Liver (tissue), 9 donors: Measurements from ENCODE around the gene DCC. TPM values are rescaled to one million over a fixed set of nuclear protein-coding genes. Genes with fewer than 3 reads are reported as not detected.

Experiments
- DNase-seq: peaks from one replicate; pipeline ENCODE4 v3.0.0-alpha.2; 2017; ENCODE audit warnings: low spot score
- H3K27ac ChIP-seq, 2 donors: one replicate each; pipeline ENCODE4 v1.7.0; 2013; ENCODE audit warnings: inconsistent platforms in 2 of 2, low read length in 2 of 2, control low read depth in 1 of 2, low read depth in 1 of 2, mild to moderate bottlenecking in 1 of 2
- H3K27me3 ChIP-seq, 4 donors: one replicate each; pipeline versions ENCODE4 v1.6.1 to v1.7.0; 2013; ENCODE audit warnings: low read length in 3 of 4, inconsistent platforms in 1 of 4, mild to moderate bottlenecking in 1 of 4, moderate library complexity in 1 of 4; ENCODE audit not compliant: control insufficient read depth in 4 of 4, insufficient read depth in 4 of 4
- H3K36me3 ChIP-seq, 4 donors: one replicate each; pipeline versions ENCODE4 v1.6.1 to v1.7.0; 2013; ENCODE audit warnings: low read length in 3 of 4, mild to moderate bottlenecking in 3 of 4, low read depth in 1 of 4, moderate library complexity in 1 of 4; ENCODE audit not compliant: control insufficient read depth in 4 of 4, insufficient read depth in 3 of 4
- H3K4me1 ChIP-seq, 4 donors: one replicate each; pipeline versions ENCODE4 v1.6.1 to v1.7.0; 2013; ENCODE audit warnings: low read length in 3 of 4, mild to moderate bottlenecking in 3 of 4, moderate library complexity in 1 of 4; ENCODE audit not compliant: control insufficient read depth in 4 of 4, insufficient read depth in 4 of 4
- H3K4me3 ChIP-seq, 3 donors: one replicate each; pipeline versions ENCODE4 v1.6.1 to v1.7.0; 2013; ENCODE audit warnings: low read length in 3 of 3, control low read depth in 1 of 3, low read depth in 1 of 3, mild to moderate bottlenecking in 1 of 3
- H3K9ac ChIP-seq, 2 donors: one replicate each; pipeline ENCODE4 v1.7.0; 2013; ENCODE audit warnings: low read length in 2 of 2, mild to moderate bottlenecking in 2 of 2, moderate library complexity in 2 of 2, control low read depth in 1 of 2, low read depth in 1 of 2
- H3K9me3 ChIP-seq, 4 donors: one replicate each; pipeline versions ENCODE4 v1.6.1 to v1.7.0; 2013; ENCODE audit warnings: low read length in 3 of 4; ENCODE audit not compliant: control insufficient read depth in 4 of 4
- CTCF ChIP-seq: fragments of 150-350 bp; IDR thresholded peaks from 2 replicates; pipeline ENCODE4 v1.5.1; 2017; ENCODE audit warnings: improper control_type of control experiment, low read depth, low read length; ENCODE audit not compliant: missing input control
- FOXA1 ChIP-seq: IDR thresholded peaks from 2 replicates; pipeline ENCODE4 v1.6.1; 2016; ENCODE audit warnings: antibody characterized with exemption
- FOXA2 ChIP-seq: IDR thresholded peaks from 2 replicates; pipeline ENCODE4 v1.6.1; 2016; ENCODE audit warnings: antibody characterized with exemption
- GABPA ChIP-seq, 2 donors: IDR thresholded peaks in 1 of 2; conservative IDR thresholded peaks in 1 of 2; 2 replicates each; pipeline ENCODE4 v1.6.1; 2016; ENCODE audit warnings: antibody characterized with exemption in 2 of 2, mild to moderate bottlenecking in 1 of 2, moderate library complexity in 1 of 2
- HNF4A ChIP-seq, 2 donors: conservative IDR thresholded peaks; 2 replicates each; pipeline ENCODE4 v1.6.1; 2016; ENCODE audit warnings: antibody characterized with exemption in 2 of 2, mild to moderate bottlenecking in 2 of 2
- JUND ChIP-seq, 2 donors: IDR thresholded peaks; 2 replicates each; pipeline ENCODE4 v1.6.1; 2016; ENCODE audit warnings: antibody characterized with exemption in 2 of 2
- NR2F2 ChIP-seq: IDR thresholded peaks from 2 replicates; pipeline ENCODE4 v1.6.1; 2016; ENCODE audit warnings: antibody characterized with exemption
- RAD21 ChIP-seq, 2 donors: IDR thresholded peaks; 2 replicates each; pipeline ENCODE4 v1.6.1; 2016; ENCODE audit warnings: antibody characterized with exemption in 2 of 2, mild to moderate bottlenecking in 2 of 2
- REST ChIP-seq: IDR thresholded peaks from 2 replicates; pipeline ENCODE4 v1.6.1; 2016; ENCODE audit warnings: antibody characterized with exemption, mild to moderate bottlenecking
- RXRA ChIP-seq, 2 donors: IDR thresholded peaks; 2 replicates each; pipeline ENCODE4 v1.6.1; 2017 to 2018; ENCODE audit warnings: antibody characterized with exemption in 2 of 2, mild to moderate bottlenecking in 1 of 2
- SP1 ChIP-seq: IDR thresholded peaks from 2 replicates; pipeline ENCODE4 v1.6.1; 2018; ENCODE audit warnings: antibody characterized with exemption, mild to moderate bottlenecking
- TAF1 ChIP-seq: conservative IDR thresholded peaks from 2 replicates; pipeline ENCODE4 v1.6.1; 2016; ENCODE audit warnings: antibody characterized with exemption, mild to moderate bottlenecking
- YY1 ChIP-seq: IDR thresholded peaks from 2 replicates; pipeline ENCODE4 v1.6.1; 2016; ENCODE audit warnings: antibody characterized with exemption, mild to moderate bottlenecking
- ZBTB33 ChIP-seq: IDR thresholded peaks from 2 replicates; pipeline ENCODE4 v1.6.1; 2016; ENCODE audit warnings: antibody characterized with exemption
- WGBS: extraction: QIAGEN DNeasy Blood & Tissue Kit; methylation state at CpG from one replicate; pipeline ENCODE4 v1.1.7; 2013; 5-methylcytosine and 5-hydroxymethylcytosine counted together
- polyA plus RNA-seq, 2 donors: library from polyadenylated mRNA; stranded (reverse) in 1 of 2; unstranded in 1 of 2; fragments of 200-250 nt in 1 of 2; fragments of >200 nt in 1 of 2; fragmentation: Nextera tagmentation in 1 of 2; extraction: Ambion mirVana in 1 of 2; gene quantifications; one replicate each; pipeline versions ENCODE4 v1.2.1 to v1.2.3, GENCODE V29; 2013 to 2015
- total RNA-seq, 2 donors: library from RNA; depleted of rRNA; stranded (reverse); fragments of >200 nt; gene quantifications; one replicate each; pipeline ENCODE4 v1.2.3, GENCODE V29; 2014
- TF ChIP-seq, protein P1 (sequence below): IDR thresholded peaks from 2 replicates; pipeline ENCODE4 v1.6.1; 2016; ENCODE audit warnings: antibody characterized with exemption
- TF ChIP-seq, protein P2 (sequence below): IDR thresholded peaks from 2 replicates; pipeline ENCODE4 v1.6.1; 2016; ENCODE audit warnings: antibody characterized with exemption
- donor health status: healthy.
- donor health status: healthy.
- donor health status: healthy.
- donor health status: healthy.
- donor health status: healthy.

Gene DCC
- total and polyA plus RNA-seq, 4 donors = under 0.01 to 0.03 TPM; not detected in 2

DNA sequence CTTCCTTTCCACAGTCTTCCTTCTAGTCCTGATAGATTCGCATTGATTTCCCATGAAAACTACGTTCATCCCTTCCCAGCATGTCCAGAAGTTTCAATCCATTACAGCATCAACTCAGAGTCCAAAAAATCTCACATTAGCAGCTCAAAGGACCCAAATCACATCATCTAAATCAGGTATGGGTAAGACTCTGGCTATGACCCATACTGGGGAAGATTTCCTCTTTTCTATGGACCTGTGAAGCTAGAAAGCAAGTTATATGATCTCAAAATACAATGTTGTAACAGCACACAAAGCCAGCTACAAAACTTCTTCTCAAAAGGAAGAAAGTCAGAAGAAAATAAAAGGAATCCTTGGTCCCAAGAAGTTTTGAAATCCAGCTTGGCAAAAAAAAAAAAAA, 5.7 kb upstream of the DCC start:
- DNase-seq = no peak
- Histone ChIP-seq H3K4me1 (no peaks in the 10 kb centered on the region), H3K9ac (no peak overlapping the region), H3K27me3 (peaks cover 0 to 8% (median 0%) of the 10 kb centered on the region in 4 donors), H3K9me3 (no peaks in the 10 kb centered on the region), H3K36me3 (no peaks in the 10 kb centered on the region), H3K27ac (no peak overlapping the region), H3K4me3 (no peak overlapping the region)
- TF ChIP-seq ZBTB33 = no peak
- no peak for TF ChIP-seq TAF1
- no peak for TF ChIP-seq GABPA (IDR thresholded peaks at IDR 0.05 in 1 of 2, conservative IDR thresholded peaks at IDR 0.05 in 1 of 2)
- TF ChIP-seq SP1 = no peak
- TF ChIP-seq FOXA2 = no peak
- TF ChIP-seq, protein P1, sequence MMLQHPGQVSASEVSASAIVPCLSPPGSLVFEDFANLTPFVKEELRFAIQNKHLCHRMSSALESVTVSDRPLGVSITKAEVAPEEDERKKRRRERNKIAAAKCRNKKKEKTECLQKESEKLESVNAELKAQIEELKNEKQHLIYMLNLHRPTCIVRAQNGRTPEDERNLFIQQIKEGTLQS = no peak
- no peak for TF ChIP-seq YY1
- no peak for TF ChIP-seq REST
- no peak for TF ChIP-seq JUND (IDR thresholded peaks at IDR 0.05)
- no peak for TF ChIP-seq RAD21 (IDR thresholded peaks at IDR 0.05)
- no peak for TF ChIP-seq HNF4A (conservative IDR thresholded peaks at IDR 0.05)
- no peak for TF ChIP-seq NR2F2
- WGBS = 63% methylated on average over 2 of the region's 2 CpGs

- no peaks in the 10 kb centered on the region for H3K36me3 ChIP-seq
- no peak overlapping the region for H3K4me3 ChIP-seq
- WGBS = 66% methylated on average over 1 of the region's 1 CpG
- peaks cover 0 to 2% (median 0%) of the 10 kb centered on the region in 4 donors for H3K4me1 ChIP-seq
- no peak overlapping the region for H3K9ac ChIP-seq
- no peaks in the 10 kb centered on the region for H3K9me3 ChIP-seq
- H3K27ac ChIP-seq = no peak overlapping the region
- H3K27me3 ChIP-seq = peaks cover 0 to 8% (median 0%) of the 10 kb centered on the region in 4 donors
- DNase-seq = no peak
- no peak for TF ChIP-seq ZBTB33
- TF ChIP-seq TAF1 = no peak
- no peak for TF ChIP-seq NR2F2
- TF ChIP-seq, protein P1 = no peak
- no peak for TF ChIP-seq RAD21 (IDR thresholded peaks at IDR 0.05)
- no peak for TF ChIP-seq SP1
- TF ChIP-seq CTCF = no peak
- no peak for TF ChIP-seq YY1
- TF ChIP-seq FOXA1 = no peak
- TF ChIP-seq, protein P2, sequence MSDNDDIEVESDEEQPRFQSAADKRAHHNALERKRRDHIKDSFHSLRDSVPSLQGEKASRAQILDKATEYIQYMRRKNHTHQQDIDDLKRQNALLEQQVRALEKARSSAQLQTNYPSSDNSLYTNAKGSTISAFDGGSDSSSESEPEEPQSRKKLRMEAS = no peak
- no peak for TF ChIP-seq RXRA (IDR thresholded peaks at IDR 0.05)
Observed at GRCh38 chr18:52334896-52335295, 5.1 kb upstream of the DCC start.
